Measurements from ENCODE around the gene SCART1. TPM values are rescaled to one million over a fixed set of nuclear protein-coding genes. Genes with fewer than 3 reads are reported as not detected.

The SCART1 gene
- total RNA-seq, 1 experiment from 2014 or later = 0.73 TPM

DNA sequence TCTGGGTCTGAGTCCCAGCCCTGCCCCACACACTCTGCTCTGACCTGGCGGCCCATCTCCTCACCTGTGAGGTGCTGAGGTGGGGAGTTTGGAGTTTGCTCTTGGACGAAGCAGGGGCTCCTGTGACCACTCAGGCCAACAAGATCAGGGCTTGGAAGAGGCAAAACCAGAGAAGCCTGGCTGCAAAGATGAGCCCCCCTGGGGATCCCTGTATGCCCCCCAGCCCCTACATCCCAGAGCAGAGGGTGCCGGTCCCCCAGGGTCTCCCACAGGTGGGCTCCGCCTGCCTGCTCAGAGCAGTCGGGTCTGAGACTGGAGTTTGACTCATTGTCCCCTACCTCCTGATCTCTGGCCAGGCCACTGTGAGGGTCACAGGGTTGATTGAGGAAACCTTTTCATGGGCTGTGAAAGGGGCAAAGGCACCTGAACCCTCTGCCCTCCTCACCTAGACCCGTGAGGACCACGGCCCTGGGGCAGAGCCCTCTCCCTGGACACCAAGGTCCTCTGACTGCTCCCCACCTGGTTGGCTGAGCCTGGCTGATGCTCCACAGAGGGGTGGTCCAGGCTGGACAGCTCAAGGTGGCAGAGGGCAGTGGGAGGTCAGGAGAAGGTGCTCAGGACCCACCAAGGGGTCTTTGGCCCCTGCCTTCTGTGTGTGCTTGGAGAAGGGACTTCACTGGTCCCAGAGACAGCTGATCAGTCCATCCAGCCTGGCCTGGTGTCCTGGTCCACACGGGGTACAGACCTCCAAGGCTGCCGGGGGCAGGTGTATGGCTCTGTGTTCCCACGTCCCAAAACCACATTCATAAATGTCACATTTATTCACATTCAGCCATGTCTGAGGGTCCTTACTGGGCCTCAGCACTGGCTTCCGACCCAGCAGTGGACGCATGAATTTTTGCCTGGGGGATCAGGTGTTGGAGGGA is 9.1 kb upstream of the SCART1 start:
- no peaks in the 10 kb centered on the region for H3K4me1 ChIP-seq
- peaks cover 6% of the 10 kb centered on the region for H3K36me3 Mint-ChIP-seq (ENCODE audit: insufficient read depth, unreplicated experiment)
- no peak overlapping the region for H3K4me3 ChIP-seq (ENCODE audit: low read depth, low read length)
- intact Hi-C loops (cut with micrococcal nuclease; ENCODE audit: unreplicated experiment) = no loop called here
- no peaks in the 10 kb centered on the region for H3K36me3 ChIP-seq (ENCODE audit: control insufficient read depth, insufficient read depth, low read length)
- POLR2A ChIA-PET = no interaction called here
- H3K27me3 Mint-ChIP-seq (ENCODE audit: insufficient read depth, unreplicated experiment) = peaks cover 4% of the 10 kb centered on the region
- TF ChIP-seq, protein P1, sequence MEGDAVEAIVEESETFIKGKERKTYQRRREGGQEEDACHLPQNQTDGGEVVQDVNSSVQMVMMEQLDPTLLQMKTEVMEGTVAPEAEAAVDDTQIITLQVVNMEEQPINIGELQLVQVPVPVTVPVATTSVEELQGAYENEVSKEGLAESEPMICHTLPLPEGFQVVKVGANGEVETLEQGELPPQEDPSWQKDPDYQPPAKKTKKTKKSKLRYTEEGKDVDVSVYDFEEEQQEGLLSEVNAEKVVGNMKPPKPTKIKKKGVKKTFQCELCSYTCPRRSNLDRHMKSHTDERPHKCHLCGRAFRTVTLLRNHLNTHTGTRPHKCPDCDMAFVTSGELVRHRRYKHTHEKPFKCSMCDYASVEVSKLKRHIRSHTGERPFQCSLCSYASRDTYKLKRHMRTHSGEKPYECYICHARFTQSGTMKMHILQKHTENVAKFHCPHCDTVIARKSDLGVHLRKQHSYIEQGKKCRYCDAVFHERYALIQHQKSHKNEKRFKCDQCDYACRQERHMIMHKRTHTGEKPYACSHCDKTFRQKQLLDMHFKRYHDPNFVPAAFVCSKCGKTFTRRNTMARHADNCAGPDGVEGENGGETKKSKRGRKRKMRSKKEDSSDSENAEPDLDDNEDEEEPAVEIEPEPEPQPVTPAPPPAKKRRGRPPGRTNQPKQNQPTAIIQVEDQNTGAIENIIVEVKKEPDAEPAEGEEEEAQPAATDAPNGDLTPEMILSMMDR (IDR thresholded peaks at IDR 0.05; ENCODE audit: insufficient read depth in 1 of 2, low read depth in 1 of 2, low read length in 1 of 2, severe bottlenecking in 1 of 2, unreplicated experiment in 1 of 2) = no peak
- no peaks in the 10 kb centered on the region for H3K4me1 Mint-ChIP-seq (ENCODE audit: low read depth, unreplicated experiment)
- no peak overlapping the region for H3K4me3 Mint-ChIP-seq (ENCODE audit: unreplicated experiment)
- H3K27me3 ChIP-seq (replicated peaks; ENCODE audit: control insufficient read depth, insufficient read depth, low read length) = no peaks in the 10 kb centered on the region
- H3K9me3 ChIP-seq = peaks cover 32% of the 10 kb centered on the region
- no peak for DNase-seq
- BruUV-seq (replicated peaks) = no TSS peak
- H3K27ac Mint-ChIP-seq (ENCODE audit: unreplicated experiment) = no peak overlapping the region
- peaks cover 34% of the 10 kb centered on the region for H3K9me3 Mint-ChIP-seq (ENCODE audit: unreplicated experiment)
- CTCF ChIA-PET = no interaction called here

DNA sequence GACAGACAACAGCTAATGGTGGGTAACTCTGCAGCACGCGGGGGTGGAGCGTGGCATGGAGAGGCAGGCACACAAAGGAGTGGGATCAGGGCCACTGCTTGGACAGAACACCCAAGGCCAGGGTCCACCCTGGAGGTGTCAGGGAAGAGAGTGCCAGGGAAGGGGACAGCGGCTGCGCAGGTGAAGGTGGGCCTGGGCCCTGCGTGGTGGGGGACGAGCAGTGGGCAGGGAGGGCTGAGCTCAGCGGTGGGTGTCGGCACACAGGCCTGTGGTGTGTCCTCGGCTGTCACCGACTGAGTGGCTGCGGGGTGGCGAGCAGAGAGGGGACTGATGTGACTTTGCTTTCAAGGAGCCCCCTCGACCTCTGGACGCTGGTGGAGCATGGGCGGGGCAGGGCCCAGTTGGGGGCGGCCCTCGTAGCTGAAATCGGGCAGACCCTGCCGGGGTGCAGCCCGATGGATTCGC is 8.4 kb upstream of the SCART1 start:
- no peaks in the 10 kb centered on the region for H3K27me3 ChIP-seq (replicated peaks; ENCODE audit: control insufficient read depth, insufficient read depth, low read length)
- no peaks in the 10 kb centered on the region for H3K4me1 ChIP-seq
- no peaks in the 10 kb centered on the region for H3K4me1 Mint-ChIP-seq (ENCODE audit: low read depth, unreplicated experiment)
- ChIA-PET CTCF (no interaction called here), POLR2A (no interaction called here)
- BruUV-seq (replicated peaks) = no TSS peak
- H3K9me3 Mint-ChIP-seq (ENCODE audit: unreplicated experiment) = peaks cover 37% of the 10 kb centered on the region
- no peak for DNase-seq
- H3K27ac Mint-ChIP-seq (ENCODE audit: unreplicated experiment) = no peak overlapping the region
- no peaks in the 10 kb centered on the region for H3K36me3 ChIP-seq (ENCODE audit: control insufficient read depth, insufficient read depth, low read length)
- peaks cover 37% of the 10 kb centered on the region for H3K9me3 ChIP-seq
- peaks cover 6% of the 10 kb centered on the region for H3K36me3 Mint-ChIP-seq (ENCODE audit: insufficient read depth, unreplicated experiment)
- H3K4me3 Mint-ChIP-seq (ENCODE audit: unreplicated experiment) = no peak overlapping the region
- no peak overlapping the region for H3K4me3 ChIP-seq (ENCODE audit: low read depth, low read length)
- H3K27me3 Mint-ChIP-seq (ENCODE audit: insufficient read depth, unreplicated experiment) = peaks cover 4% of the 10 kb centered on the region
- intact Hi-C loops (cut with micrococcal nuclease; ENCODE audit: unreplicated experiment) = no loop called here
- TF ChIP-seq, protein P1 (IDR thresholded peaks at IDR 0.05; ENCODE audit: insufficient read depth in 1 of 2, low read depth in 1 of 2, low read length in 1 of 2, severe bottlenecking in 1 of 2, unreplicated experiment in 1 of 2) = no peak

DNA sequence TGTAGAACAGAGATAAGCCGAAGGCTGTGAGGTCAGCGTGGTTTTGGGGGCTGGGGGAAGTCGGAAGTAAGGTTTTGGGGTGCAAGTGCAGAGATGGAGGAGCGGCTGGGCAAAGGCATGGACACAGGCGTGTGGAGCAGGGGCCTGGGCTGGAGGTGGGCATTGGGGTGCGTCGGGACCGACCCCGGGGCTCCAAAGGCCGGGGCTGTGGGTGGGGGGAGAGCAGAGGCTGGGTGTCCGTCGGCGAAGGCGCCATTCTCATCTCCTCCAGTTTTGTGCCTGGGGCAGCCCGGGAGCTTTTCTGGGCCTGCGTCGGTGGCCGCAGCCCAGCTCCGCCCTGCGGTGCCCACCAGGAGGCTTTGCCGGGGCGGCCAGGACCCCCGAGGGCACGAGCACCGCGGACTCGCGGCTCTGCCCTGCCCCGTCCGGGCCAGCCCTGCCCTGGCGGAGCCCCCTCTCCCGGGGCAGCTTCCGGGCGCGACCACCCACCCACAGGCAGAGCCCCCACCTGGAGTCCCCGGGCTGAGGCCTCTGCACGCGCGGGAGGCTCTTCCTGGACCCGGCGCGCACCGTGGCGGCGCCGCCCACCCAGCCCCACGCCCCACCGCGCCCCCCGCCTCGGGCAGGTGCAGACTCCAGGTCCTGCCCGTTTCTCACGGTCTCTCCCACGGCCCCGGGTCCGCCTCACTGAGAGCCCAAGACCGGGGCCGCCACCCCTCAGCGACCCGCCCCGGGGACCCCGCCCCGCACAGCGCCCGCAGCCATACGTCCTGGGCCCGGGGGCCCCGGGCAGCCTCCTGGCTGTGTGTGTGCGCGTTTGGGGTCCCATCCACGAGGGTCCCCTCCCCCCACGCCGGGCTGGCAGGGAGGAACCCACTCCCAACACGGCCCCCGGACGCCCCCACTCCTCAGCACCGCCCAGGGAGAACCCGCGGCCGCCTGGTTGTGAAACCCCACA is 7.7 kb upstream of the SCART1 start:
- Mint-ChIP-seq H3K9me3 (ENCODE audit: unreplicated experiment) (peaks cover 37% of the 10 kb centered on the region), H3K27me3 (ENCODE audit: insufficient read depth, unreplicated experiment) (peaks cover 7% of the 10 kb centered on the region), H3K4me1 (ENCODE audit: low read depth, unreplicated experiment) (no peaks in the 10 kb centered on the region), H3K36me3 (ENCODE audit: insufficient read depth, unreplicated experiment) (peaks cover 6% of the 10 kb centered on the region), H3K27ac (ENCODE audit: unreplicated experiment) (no peak overlapping the region), H3K4me3 (ENCODE audit: unreplicated experiment) (no peak overlapping the region)
- TF ChIP-seq, protein P1 (IDR thresholded peaks at IDR 0.05; ENCODE audit: insufficient read depth in 1 of 2, low read depth in 1 of 2, low read length in 1 of 2, severe bottlenecking in 1 of 2, unreplicated experiment in 1 of 2) = no peak
- ChIA-PET POLR2A (no interaction called here), CTCF (no interaction called here)
- intact Hi-C loops (cut with micrococcal nuclease; ENCODE audit: unreplicated experiment) = no loop called here
- Histone ChIP-seq H3K4me1 (no peaks in the 10 kb centered on the region), H3K9me3 (peaks cover 37% of the 10 kb centered on the region), H3K36me3 (ENCODE audit: control insufficient read depth, insufficient read depth, low read length) (no peaks in the 10 kb centered on the region), H3K27me3 (replicated peaks; ENCODE audit: control insufficient read depth, insufficient read depth, low read length) (no peaks in the 10 kb centered on the region), H3K4me3 (ENCODE audit: low read depth, low read length) (no peak overlapping the region)
- no peak for DNase-seq
- BruUV-seq (replicated peaks) = no TSS peak
